GM12878 (cell line): ENCODE results near the gene CYSRT1. TPM values are rescaled to one million over a fixed set of nuclear protein-coding genes. Genes with fewer than 3 reads are reported as not detected.

Experiments
- ATAC-seq: fragments of 200-7000 bp; cut with Tn5 transposase; 3 replicates; pipeline ENCODE4 v1.9.1; 2020; ENCODE audit warnings: mild to moderate bottlenecking, moderate library complexity
- BruUV-seq: library from RNA; stranded (reverse); fragments of 400-500 nt; replicated peaks from 2 replicates; lab custom pipeline; 2021; lab: Mats Ljungman, UMichigan
- CTCF ChIA-PET: fragments of 300-600 bp; sonication (Branson Sonifier 250); formaldehyde crosslinking; extraction: SDS; loops from one replicate; lab custom pipeline; 2021; ENCODE audit warnings: inconsistent platforms; lab: Yijun Ruan, JAX
- POLR2A ChIA-PET: fragments of 350-600 bp; formaldehyde crosslinking; extraction: SDS; loops from one replicate; lab custom pipeline; 2021; ENCODE audit warnings: inconsistent platforms; lab: Charles Lee
- RAD21 ChIA-PET: fragments of 300-600 bp; sonication (Branson Sonifier 250); formaldehyde crosslinking; loops from one replicate; lab custom pipeline; 2023; ENCODE audit warnings: antibody characterized with exemption; ENCODE audit not compliant: unreplicated experiment; lab: Charles Lee
- SMC1A ChIA-PET: fragments of 300-600 bp; sonication (Branson Sonifier 250); formaldehyde crosslinking; loops from one replicate; lab custom pipeline; 2023; ENCODE audit not compliant: unreplicated experiment, uncharacterized antibody; lab: Charles Lee
- DNase-seq: peaks from one replicate; pipeline ENCODE4 v3.0.0-alpha.2; 2011; ENCODE audit warnings: low read depth, low spot score
- FAIRE-seq: peaks from 3 replicates; lab custom pipeline; 2011; peaks lifted over from hg19 to GRCh38; lab: Jason Lieb, UNC
- H2AFZ ChIP-seq: 2 replicates; pipeline ENCODE4 v1.6.0; 2011; ENCODE audit warnings: low read depth, low read length, control low read depth; ENCODE audit not compliant: control insufficient read depth
- H3K27ac ChIP-seq: 2 replicates; pipeline ENCODE4 v1.5.1; 2011; ENCODE audit warnings: control low read depth; ENCODE audit not compliant: control insufficient read depth, insufficient read depth
- H3K27me3 ChIP-seq, 2 experiments: replicated peaks in 1 of 2; 2 replicates each; pipeline versions ENCODE4 v1.6.0 to v1.6.1; 2011; ENCODE audit warnings: low read length in 1 of 2; ENCODE audit not compliant: control insufficient read depth in 2 of 2, insufficient read depth in 2 of 2
- H3K36me3 ChIP-seq, 2 experiments: 2 replicates each; pipeline ENCODE4 v1.5.1; 2011; ENCODE audit warnings: low read length in 1 of 2; ENCODE audit not compliant: control insufficient read depth in 2 of 2, insufficient read depth in 2 of 2
- H3K4me1 ChIP-seq: 2 replicates; pipeline ENCODE4 v1.6.1; 2011; ENCODE audit warnings: mild to moderate bottlenecking, low read length, moderate library complexity, mixed read lengths; ENCODE audit not compliant: control insufficient read depth, insufficient read depth
- H3K4me2 ChIP-seq: 2 replicates; pipeline ENCODE4 v1.6.0; 2011; ENCODE audit warnings: control low read depth; ENCODE audit not compliant: control insufficient read depth, insufficient read depth
- H3K4me3 ChIP-seq: fragments of 200-600 bp; sonication (generic); 2 replicates; pipeline ENCODE4 v1.5.1; 2016
- H3K79me2 ChIP-seq: 2 replicates; pipeline ENCODE4 v1.6.0; 2011; ENCODE audit warnings: low read length; ENCODE audit not compliant: control insufficient read depth, insufficient read depth
- H3K9ac ChIP-seq: 2 replicates; pipeline ENCODE4 v1.8.0; 2011; ENCODE audit warnings: low read length, control low read depth, mixed read lengths; ENCODE audit not compliant: control insufficient read depth, insufficient read depth
- H3K9me3 ChIP-seq: replicated peaks from 3 replicates; pipeline ENCODE4 v1.5.1; 2011; ENCODE audit warnings: mild to moderate bottlenecking, low read length; ENCODE audit not compliant: control insufficient read depth, insufficient read depth
- H4K20me1 ChIP-seq: 2 replicates; pipeline ENCODE4 v1.6.0; 2011; ENCODE audit not compliant: control insufficient read depth, insufficient read depth
- BHLHE40 ChIP-seq, 2 experiments: fragments of 450-650 bp in 1 of 2; IDR thresholded peaks; 2 replicates each; pipeline ENCODE4 v1.6.1; 2011 to 2017; ENCODE audit warnings: low read depth in 2 of 2, borderline replicate concordance in 1 of 2, improper control_type of control experiment in 1 of 2, low read length in 1 of 2, mild to moderate bottlenecking in 1 of 2
- CHD1 ChIP-seq: IDR thresholded peaks from 2 replicates; pipeline ENCODE4 v1.6.1; 2012; ENCODE audit warnings: low read depth, low read length, improper control_type of control experiment
- CREM ChIP-seq: IDR thresholded peaks from 2 replicates; pipeline ENCODE4 v1.6.1; 2014; ENCODE audit warnings: antibody characterized with exemption, low read depth
- FOS ChIP-seq: IDR thresholded peaks from 3 replicates; pipeline ENCODE4 v1.6.1; 2011; ENCODE audit warnings: borderline replicate concordance; ENCODE audit not compliant: insufficient read length; ENCODE audit errors: extremely low read depth
- HSF1 ChIP-seq: fragments of 150-350 bp; IDR thresholded peaks from 2 replicates; pipeline ENCODE4 v1.6.1; 2014; ENCODE audit warnings: mild to moderate bottlenecking, low read depth, low read length
- MXI1 ChIP-seq: fragments of 150-350 bp; IDR thresholded peaks from 2 replicates; pipeline ENCODE4 v1.6.1; 2011; ENCODE audit warnings: low read depth, mild to moderate bottlenecking, inconsistent platforms, low read length, improper control_type of control experiment
- NR2C1 ChIP-seq: fragments of 450-650 bp; IDR thresholded peaks from 2 replicates; pipeline ENCODE4 v1.6.1; 2017; ENCODE audit warnings: antibody characterized with exemption, mild to moderate bottlenecking, moderate library complexity
- NR2F1 ChIP-seq: fragments of 450-650 bp; conservative IDR thresholded peaks from 2 replicates; pipeline ENCODE4 v1.6.1; 2017; ENCODE audit warnings: mild to moderate bottlenecking
- SPI1 ChIP-seq: IDR thresholded peaks from 2 replicates; pipeline ENCODE4 v1.6.1; 2011; ENCODE audit warnings: low read depth, mild to moderate bottlenecking, low read length, moderate library complexity, borderline replicate concordance; ENCODE audit not compliant: insufficient read depth
- STAT1 ChIP-seq: fragments of 450-650 bp; conservative IDR thresholded peaks from 2 replicates; pipeline ENCODE4 v1.6.1; 2014; ENCODE audit warnings: antibody characterized with exemption, mild to moderate bottlenecking
- STAT3 ChIP-seq: IDR thresholded peaks from 2 replicates; pipeline ENCODE4 v1.6.1; 2011; ENCODE audit warnings: low read depth, low read length, improper control_type of control experiment
- SUZ12 ChIP-seq: fragments of 200-600 bp; sonication (generic); IDR thresholded peaks from one replicate; pipeline ENCODE4 v1.6.1; 2018; ENCODE audit warnings: antibody characterized with exemption, mild to moderate bottlenecking; ENCODE audit not compliant: unreplicated experiment
- WGBS: methylation state at CpG from one replicate; pipeline ENCODE4 v1.1.6; 2016; ENCODE audit warnings: low lambda C conversion rate; ENCODE audit not compliant: insufficient replicate concordance, insufficient coverage; ENCODE audit errors: missing lambda C conversion rate; 5-methylcytosine and 5-hydroxymethylcytosine counted together
- in situ Hi-C: fragments of 300-500 bp; cut with MboI; formaldehyde crosslinking; loops from 9 replicates; pipeline ENCODE4 v1.14.3; 2018; ENCODE audit warnings: mixed read lengths
- intact Hi-C: fragments of 100-400 bp; cut with micrococcal nuclease; formaldehyde crosslinking; loops from one replicate; pipeline ENCODE4 v1.14.2; 2022; ENCODE audit not compliant: unreplicated experiment
- polyA plus RNA-seq, 11 experiments: library from polyadenylated mRNA; depleted of rRNA in 4 of 11; unstranded in 6 of 11; stranded (reverse) in 5 of 11; fragments of >200 nt; fragmentation: Nextera tagmentation in 4 of 11; fragmentation: Illumina TruSeq in 1 of 11; extraction: Ambion mirVana in 4 of 11; extraction: Trizol in 1 of 11; gene quantifications; 1 replicate in 1 of 11; 2 replicates in 10 of 11; pipeline versions ENCODE4 v1.2.1 to v1.2.3, GENCODE V29; 2011 to 2016; ENCODE audit warnings: inconsistent platforms in 2 of 11, missing spikeins in 2 of 11, low read depth in 1 of 11
- total RNA-seq, 4 experiments: library from RNA; depleted of rRNA in 3 of 4; stranded (reverse); fragments of >200 nt in 3 of 4; fragmentation: Illumina TruSeq in 1 of 4; extraction: Trizol in 1 of 4; gene quantifications; 2 replicates each; pipeline versions ENCODE4 v1.2.1 to v1.2.3, GENCODE V29; 2013 to 2021

The CYSRT1 gene
- total and polyA plus RNA-seq, 10 of the 15 experiments (the other 5 are each of a cell fraction or from before 2014, with no cell fraction given), result 0.24 to 3.6 (median 0.97) TPM; not detected in 1

GRCh38 chr9:137221506-137222111 lies 3.4 kb upstream of the CYSRT1 start:
- POLR2A ChIA-PET, result interaction anchor here (0.8 to 5.5 kb wide), 9 partner anchors 11 to 95 kb away, joined by 3 to 68 read pairs (median 18); partner anchors contain the start of genes NDOR1, TMEM203, TPRN and TUBB4B
- Histone ChIP-seq H3K27me3 (no peaks in the 10 kb centered on the region), H3K27ac (no peak overlapping the region), H3K9me3 (no peaks in the 10 kb centered on the region), H3K9ac (no peak overlapping the region), H4K20me1 (no peaks in the 10 kb centered on the region), H2AFZ (no peak overlapping the region; the same call in 1 of the 2 replicates), H3K36me3 (peaks cover 0 to 2% of the 10 kb centered on the region in 2 experiments; a peak in 1 of 4 replicates), H3K4me1 (peaks cover 16% of the 10 kb centered on the region), H3K79me2 (no peaks in the 10 kb centered on the region), H3K4me3 (peak overlapping the region; percentile 22; the same call in 1 of the 2 replicates), H3K4me2 (peak overlapping the region; percentile 55)
- intact Hi-C loops, result loop anchor here (2.0 to 10.0 kb wide), 3 partner anchors 21 to 177 kb away; partner anchors contain the start of genes ANAPC2, NPDC1, SSNA1 and TPRN
- FAIRE-seq (no peak), ATAC-seq (no peak), DNase-seq (no peak)
- WGBS, result 22% methylated on average over 15 of the region's 61 CpGs
- no TSS peak for BruUV-seq
- SMC1A ChIA-PET, result no interaction called here
- no peak for TF ChIP-seq HSF1
- no peak for TF ChIP-seq CHD1
- peak; percentile 69 for TF ChIP-seq NR2C1
- 0 out of 4 replicates have a peak, but pooled peaks of 1 of the 2 experiments have one; percentile 7 for TF ChIP-seq BHLHE40 (IDR thresholded peaks at IDR 0.05; ENCODE audit: borderline replicate concordance in 1 of 2, low read depth in 2 of 2, low read length in 1 of 2)
- TF ChIP-seq STAT3, result no peak
- peak; percentile 94 for TF ChIP-seq NR2F1
- TF ChIP-seq STAT1, result no peak
- TF ChIP-seq CREM, result no peak
- no peak for TF ChIP-seq SPI1
- TF ChIP-seq FOS, result no peak
- no peak for TF ChIP-seq SUZ12
- no peak for TF ChIP-seq MXI1
- RAD21 ChIA-PET, result interaction anchor here (0.5 to 1.8 kb wide), 4 partner anchors 17 to 521 kb away, joined by 3 to 7 read pairs (median 4); partner anchors contain the start of genes NDOR1, TMEM203 and TPRN
- in situ Hi-C loops, result no loop called here
- CTCF ChIA-PET, result interaction anchor here (1.1 to 3.7 kb wide), 2 partner anchors 33 to 71 kb away, joined by 3 to 18 read pairs; partner anchors contain the start of genes ANAPC2 and SSNA1
